Hippocampal formation (tissue), 2 donors: Measurements from ENCODE around the gene IDH3B.

ENCODE experiments used
- DNase-seq, 2 donors: peaks; one replicate each; lab custom pipeline; 2025; lab: John Stamatoyannopoulos, UW

IDH3B gene

DNA sequence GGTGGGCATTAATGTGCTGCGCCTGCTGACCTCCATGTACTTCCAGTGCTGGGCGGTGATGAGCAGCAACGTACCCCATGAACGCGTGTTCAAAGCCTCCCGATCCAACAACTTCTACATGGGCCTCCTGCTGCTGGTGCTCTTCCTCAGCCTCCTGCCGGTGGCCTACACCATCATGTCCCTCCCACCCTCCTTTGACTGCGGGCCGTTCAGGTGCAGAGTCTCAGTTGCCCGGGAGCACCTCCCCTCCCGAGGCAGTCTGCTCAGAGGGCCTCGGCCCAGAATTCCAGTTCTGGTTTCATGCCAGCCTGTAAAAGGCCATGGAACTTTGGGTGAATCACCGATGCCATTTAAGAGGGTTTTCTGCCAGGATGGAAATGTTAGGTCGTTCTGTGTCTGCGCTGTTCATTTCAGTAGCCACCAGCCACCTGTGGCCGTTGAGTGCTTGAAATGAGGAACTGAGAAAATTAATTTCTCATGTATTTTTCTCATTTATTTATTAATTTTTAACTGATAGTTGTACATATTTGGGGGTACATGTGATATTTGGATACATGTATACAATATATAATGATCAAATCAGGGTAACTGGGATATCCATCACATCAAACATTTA, 46.8 kb downstream of the IDH3B start:
- no peak for DNase-seq

DNA sequence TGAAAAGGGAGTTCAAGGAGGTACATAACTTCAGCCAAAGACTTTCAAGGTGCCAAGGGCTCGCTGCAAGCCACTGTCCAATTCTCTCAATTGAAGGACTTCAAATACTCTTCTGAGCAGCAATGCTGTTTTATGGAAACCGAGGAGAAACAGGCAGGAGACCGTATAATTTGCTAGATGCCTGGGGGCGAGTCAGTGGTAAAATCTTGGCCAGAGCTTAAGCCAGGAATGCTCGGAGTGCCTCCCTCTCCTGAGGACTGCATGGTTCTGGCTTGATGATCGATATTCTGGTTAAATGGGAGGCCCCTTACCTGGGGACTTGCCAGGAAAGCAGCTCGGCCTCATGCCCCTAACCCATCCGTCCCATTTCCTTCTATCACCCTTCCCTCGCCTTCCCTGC, 47.4 kb downstream of the IDH3B start:
- DNase-seq: no peak

- DNase-seq: no peak
These were observed 51.9 kb downstream of the IDH3B start for GRCh38 chr20:2612073-2612472.

GRCh38 chr20:2610941-2611720, 52.9 kb downstream of the IDH3B start:
- DNase-seq: no peak

DNA sequence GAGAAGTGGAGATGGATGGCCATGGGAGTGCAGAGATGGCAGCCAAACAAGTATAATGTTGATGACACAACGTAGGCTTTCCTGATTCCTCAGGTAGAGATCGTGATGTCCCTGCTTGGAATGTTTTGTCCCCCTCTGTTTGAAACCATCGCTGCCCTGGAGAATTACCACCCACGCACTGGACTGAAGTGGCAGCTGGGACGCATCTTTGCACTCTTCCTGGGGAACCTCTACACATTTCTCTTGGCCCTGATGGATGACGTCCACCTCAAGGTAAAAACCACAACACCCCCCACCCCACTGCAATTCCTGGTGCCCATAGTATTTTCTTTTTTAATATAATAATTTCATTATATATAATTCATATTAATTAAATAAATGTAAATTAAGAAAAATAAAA, 53.7 kb downstream of the IDH3B start:
- no peak for DNase-seq
